ENCODE data around the gene C15orf61. TPM values are rescaled to one million over a fixed set of nuclear protein-coding genes. Genes with fewer than 3 reads are reported as not detected.

Gene C15orf61
- total and polyA plus RNA-seq, 5 donors from 2014 or later, result 8.6 to 13.9 (median 9.9) TPM

DNA sequence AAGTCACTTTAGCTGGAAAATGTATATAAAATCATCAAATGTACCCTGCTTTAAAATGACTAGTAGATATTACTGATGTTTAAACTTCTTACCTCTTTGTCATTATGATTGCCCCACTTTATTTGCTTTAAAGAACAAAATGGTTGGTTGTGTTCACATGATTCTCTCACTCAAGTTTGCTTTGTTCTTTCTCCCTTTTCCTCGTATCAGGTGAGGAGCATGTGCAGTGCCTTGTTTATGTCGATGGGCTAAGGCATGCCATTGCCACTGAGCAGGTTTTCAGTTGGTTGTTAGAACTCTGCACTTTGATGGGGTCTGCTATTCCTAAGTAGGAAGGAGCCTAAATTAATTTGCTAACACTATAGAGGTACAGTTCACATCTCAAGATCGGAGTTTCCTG is 26.9 kb downstream of the C15orf61 start:
- no peaks in the 10 kb centered on the region for H3K27me3 ChIP-seq (ENCODE audit: control insufficient read depth, insufficient read depth, low read length)
- no peak overlapping the region for H3K27ac ChIP-seq (ENCODE audit: insufficient read depth, low read length, poor library complexity, severe bottlenecking)
- no peak overlapping the region for H3K27ac Mint-ChIP-seq
- H3K36me3 Mint-ChIP-seq, result peaks cover 27% of the 10 kb centered on the region
- no peak for DNase-seq
- no peaks in the 10 kb centered on the region for H3K27me3 Mint-ChIP-seq
- no peak overlapping the region for H3K4me3 ChIP-seq (ENCODE audit: low read depth, low read length)
- peak overlapping the region in 2 of 4 donors; percentile 14 to 48 for H3K4me3 Mint-ChIP-seq
- H3K9me3 ChIP-seq (ENCODE audit: control insufficient read depth in 2 of 2, low read length in 2 of 2), result no peaks in the 10 kb centered on the region
- no peaks in the 10 kb centered on the region for H3K9me3 Mint-ChIP-seq
- H3K36me3 ChIP-seq (ENCODE audit: control insufficient read depth, insufficient read depth, low read length), result peaks cover 19% of the 10 kb centered on the region
- peaks cover 5 to 61% (median 34%) of the 10 kb centered on the region in 4 donors for H3K4me1 Mint-ChIP-seq
- H3K4me1 ChIP-seq (ENCODE audit: control insufficient read depth, insufficient read depth, low read length, poor library complexity, severe bottlenecking), result peaks cover 14% of the 10 kb centered on the region
- no peak for ATAC-seq (ENCODE audit: low read depth in 2 of 2)

GRCh38 chr15:67548236-67548852 is 27.4 kb downstream of the C15orf61 start:
- Mint-ChIP-seq H3K4me3 (peak overlapping the region in 1 of 4 donors; percentile 48), H3K4me1 (peaks cover 5 to 56% (median 33%) of the 10 kb centered on the region in 4 donors), H3K27me3 (no peaks in the 10 kb centered on the region)

DNA sequence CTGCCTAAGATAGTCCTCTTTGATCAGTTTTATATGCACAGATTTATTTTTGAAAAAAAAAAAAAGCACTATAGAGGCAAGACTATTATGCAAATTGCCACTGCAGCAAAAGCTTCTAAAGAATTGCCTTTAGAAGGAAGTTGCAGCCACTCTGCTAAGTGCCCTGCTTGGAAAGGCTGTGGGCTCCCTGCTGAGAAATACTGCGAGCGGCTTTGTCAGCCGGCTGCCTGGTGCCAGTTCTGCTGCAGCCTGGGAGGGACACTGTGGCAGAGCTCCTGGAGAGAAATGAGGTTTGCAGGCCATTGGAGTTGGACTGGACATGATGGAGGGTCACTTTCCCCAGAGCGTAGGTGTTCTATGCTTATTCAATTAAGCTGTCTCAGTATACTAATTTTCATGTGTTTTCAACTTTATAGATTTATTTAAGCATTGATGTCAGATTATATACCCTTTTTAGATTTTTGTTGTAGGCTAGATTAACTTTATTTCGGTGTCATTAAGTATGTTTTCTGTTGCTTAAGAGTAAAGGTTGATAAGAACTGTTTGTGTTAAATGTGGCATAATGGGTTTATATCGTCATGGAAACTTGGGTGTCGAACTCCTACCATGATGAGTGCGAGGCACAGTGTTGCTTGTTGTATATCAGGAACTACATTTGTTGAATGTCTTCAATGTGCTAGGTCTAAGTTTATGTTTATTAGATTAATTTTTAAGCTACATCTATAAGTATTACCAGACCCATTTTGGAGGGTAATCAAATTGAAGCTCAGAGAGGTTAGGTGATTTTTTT is 28.1 kb downstream of the C15orf61 start:
- Histone ChIP-seq H3K36me3 (ENCODE audit: control insufficient read depth, insufficient read depth, low read length) (peaks cover 23% of the 10 kb centered on the region), H3K27ac (ENCODE audit: insufficient read depth, low read length, poor library complexity, severe bottlenecking) (no peak overlapping the region), H3K4me1 (ENCODE audit: control insufficient read depth, insufficient read depth, low read length, poor library complexity, severe bottlenecking) (peaks cover 2% of the 10 kb centered on the region), H3K9me3 (ENCODE audit: control insufficient read depth in 2 of 2, low read length in 2 of 2) (no peaks in the 10 kb centered on the region), H3K4me3 (ENCODE audit: low read depth, low read length) (no peak overlapping the region), H3K27me3 (ENCODE audit: control insufficient read depth, insufficient read depth, low read length) (no peaks in the 10 kb centered on the region)
- peak overlapping the region in 2 of 4 donors; percentile 25 to 50 for H3K4me3 Mint-ChIP-seq
- no peak overlapping the region for H3K27ac Mint-ChIP-seq
- DNase-seq (no peak), ATAC-seq (ENCODE audit: low read depth in 2 of 2) (no peak)
- peaks cover 5 to 49% (median 26%) of the 10 kb centered on the region in 4 donors for H3K4me1 Mint-ChIP-seq
- H3K27me3 Mint-ChIP-seq, result no peaks in the 10 kb centered on the region
- no peaks in the 10 kb centered on the region for H3K9me3 Mint-ChIP-seq
- H3K36me3 Mint-ChIP-seq, result peaks cover 31% of the 10 kb centered on the region

More at GRCh38 chr15:67548236-67548852, 27.4 kb downstream of the C15orf61 start:
- Mint-ChIP-seq H3K27ac (no peak overlapping the region), H3K36me3 (peaks cover 31% of the 10 kb centered on the region), H3K9me3 (no peaks in the 10 kb centered on the region)
- Histone ChIP-seq H3K4me3 (ENCODE audit: low read depth, low read length) (no peak overlapping the region), H3K27me3 (ENCODE audit: control insufficient read depth, insufficient read depth, low read length) (no peaks in the 10 kb centered on the region), H3K9me3 (ENCODE audit: control insufficient read depth in 2 of 2, low read length in 2 of 2) (no peaks in the 10 kb centered on the region), H3K36me3 (ENCODE audit: control insufficient read depth, insufficient read depth, low read length) (peaks cover 23% of the 10 kb centered on the region), H3K4me1 (ENCODE audit: control insufficient read depth, insufficient read depth, low read length, poor library complexity, severe bottlenecking) (peaks cover 9% of the 10 kb centered on the region), H3K27ac (ENCODE audit: insufficient read depth, low read length, poor library complexity, severe bottlenecking) (no peak overlapping the region)
- ATAC-seq (ENCODE audit: low read depth in 2 of 2), result no peak
- DNase-seq, result no peak

DNA sequence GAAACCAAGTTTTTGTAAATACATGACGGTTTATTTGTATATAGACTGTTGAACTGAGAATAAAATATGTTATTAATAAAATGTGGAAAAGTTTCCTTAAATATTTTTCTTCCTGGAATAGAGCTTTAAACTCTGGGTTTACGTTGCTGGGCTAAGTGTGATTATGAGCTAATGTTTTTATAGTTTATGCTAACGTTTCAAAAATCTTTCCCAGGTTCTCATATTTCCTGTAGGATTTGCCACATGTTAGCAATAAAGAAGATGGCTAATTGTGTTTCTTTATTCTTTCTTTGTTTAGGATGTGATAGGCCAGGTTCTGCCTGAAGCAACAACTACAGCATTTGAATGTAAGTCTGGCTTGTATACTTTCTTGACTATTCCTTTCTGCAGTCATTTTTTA is 28.8 kb downstream of the C15orf61 start:
- Mint-ChIP-seq H3K4me1 (peaks cover 6 to 42% (median 20%) of the 10 kb centered on the region in 4 donors), H3K4me3 (no peak overlapping the region), H3K27ac (no peak overlapping the region), H3K36me3 (peaks cover 29% of the 10 kb centered on the region), H3K9me3 (no peaks in the 10 kb centered on the region), H3K27me3 (no peaks in the 10 kb centered on the region)
- Histone ChIP-seq H3K27me3 (ENCODE audit: control insufficient read depth, insufficient read depth, low read length) (no peaks in the 10 kb centered on the region), H3K27ac (ENCODE audit: insufficient read depth, low read length, poor library complexity, severe bottlenecking) (no peak overlapping the region), H3K4me1 (ENCODE audit: control insufficient read depth, insufficient read depth, low read length, poor library complexity, severe bottlenecking) (no peaks in the 10 kb centered on the region), H3K4me3 (ENCODE audit: low read depth, low read length) (no peak overlapping the region), H3K36me3 (ENCODE audit: control insufficient read depth, insufficient read depth, low read length) (peaks cover 23% of the 10 kb centered on the region), H3K9me3 (ENCODE audit: control insufficient read depth in 2 of 2, low read length in 2 of 2) (no peaks in the 10 kb centered on the region)
- no peak for ATAC-seq (ENCODE audit: low read depth in 2 of 2)
- no peak for DNase-seq

GRCh38 chr15:67550522-67550921 is 29.6 kb downstream of the C15orf61 start:
- H3K4me3 ChIP-seq (ENCODE audit: low read depth, low read length), result no peak overlapping the region
- no peak overlapping the region for H3K27ac Mint-ChIP-seq
- H3K4me1 ChIP-seq (ENCODE audit: control insufficient read depth, insufficient read depth, low read length, poor library complexity, severe bottlenecking), result no peaks in the 10 kb centered on the region
- H3K36me3 ChIP-seq (ENCODE audit: control insufficient read depth, insufficient read depth, low read length), result peaks cover 20% of the 10 kb centered on the region
- H3K4me3 Mint-ChIP-seq, result no peak overlapping the region
- DNase-seq (no peak), ATAC-seq (ENCODE audit: low read depth in 2 of 2) (no peak)
- H3K9me3 Mint-ChIP-seq, result no peaks in the 10 kb centered on the region
- peaks cover 29% of the 10 kb centered on the region for H3K36me3 Mint-ChIP-seq
- H3K27ac ChIP-seq (ENCODE audit: insufficient read depth, low read length, poor library complexity, severe bottlenecking), result no peak overlapping the region
- no peaks in the 10 kb centered on the region for H3K27me3 Mint-ChIP-seq
- H3K9me3 ChIP-seq (ENCODE audit: control insufficient read depth in 2 of 2, low read length in 2 of 2), result no peaks in the 10 kb centered on the region
- H3K27me3 ChIP-seq (ENCODE audit: control insufficient read depth, insufficient read depth, low read length), result no peaks in the 10 kb centered on the region
- H3K4me1 Mint-ChIP-seq, result peaks cover 9 to 36% (median 15%) of the 10 kb centered on the region in 4 donors

- H3K9me3 ChIP-seq (ENCODE audit: control insufficient read depth in 2 of 2, low read length in 2 of 2), result no peaks in the 10 kb centered on the region
- H3K36me3 Mint-ChIP-seq, result peaks cover 29% of the 10 kb centered on the region
- no peaks in the 10 kb centered on the region for H3K4me1 ChIP-seq (ENCODE audit: control insufficient read depth, insufficient read depth, low read length, poor library complexity, severe bottlenecking)
- no peaks in the 10 kb centered on the region for H3K27me3 Mint-ChIP-seq
- DNase-seq, result no peak
- H3K4me1 Mint-ChIP-seq, result peaks cover 10 to 29% (median 15%) of the 10 kb centered on the region in 4 donors
- ATAC-seq (ENCODE audit: low read depth in 2 of 2), result no peak
- H3K36me3 ChIP-seq (ENCODE audit: control insufficient read depth, insufficient read depth, low read length), result peaks cover 16% of the 10 kb centered on the region
- H3K27me3 ChIP-seq (ENCODE audit: control insufficient read depth, insufficient read depth, low read length), result no peaks in the 10 kb centered on the region
- no peak overlapping the region for H3K4me3 Mint-ChIP-seq
- H3K27ac Mint-ChIP-seq, result no peak overlapping the region
- no peak overlapping the region for H3K27ac ChIP-seq (ENCODE audit: insufficient read depth, low read length, poor library complexity, severe bottlenecking)
- H3K4me3 ChIP-seq (ENCODE audit: low read depth, low read length), result no peak overlapping the region
- no peaks in the 10 kb centered on the region for H3K9me3 Mint-ChIP-seq
Measured at GRCh38 chr15:67551207-67551743, 30.3 kb downstream of the C15orf61 start.

GRCh38 chr15:67554580-67554979 is 33.6 kb downstream of the C15orf61 start:
- Mint-ChIP-seq H3K27me3 (no peaks in the 10 kb centered on the region), H3K4me1 (peaks cover 10 to 22% (median 14%) of the 10 kb centered on the region in 4 donors), H3K27ac (no peak overlapping the region), H3K36me3 (peaks cover 39% of the 10 kb centered on the region), H3K9me3 (peaks cover 0 to 2% (median 0%) of the 10 kb centered on the region in 7 donors), H3K4me3 (no peak overlapping the region)
- no peaks in the 10 kb centered on the region for H3K27me3 ChIP-seq (ENCODE audit: control insufficient read depth, insufficient read depth, low read length)
- no peaks in the 10 kb centered on the region for H3K9me3 ChIP-seq (ENCODE audit: control insufficient read depth in 2 of 2, low read length in 2 of 2)
- H3K36me3 ChIP-seq (ENCODE audit: control insufficient read depth, insufficient read depth, low read length), result peaks cover 36% of the 10 kb centered on the region
- ATAC-seq (ENCODE audit: low read depth in 2 of 2), result no peak
- no peak overlapping the region for H3K27ac ChIP-seq (ENCODE audit: insufficient read depth, low read length, poor library complexity, severe bottlenecking)
- no peak overlapping the region for H3K4me3 ChIP-seq (ENCODE audit: low read depth, low read length)
- H3K4me1 ChIP-seq (ENCODE audit: control insufficient read depth, insufficient read depth, low read length, poor library complexity, severe bottlenecking), result peaks cover 4% of the 10 kb centered on the region
- DNase-seq, result no peak
